ENCODE measurements around the gene PDE1C.

PDE1C gene

GRCh38 chr7:31887006-31887405 lies 183.2 kb downstream of the PDE1C start:
- no peak overlapping the region for H3K4me3 ChIP-seq (ENCODE audit: insufficient read depth, low read depth, low read length)
- 92 to 100% methylated on average over 1 to 2 of the region's 2 CpGs for WGBS, 2 experiments
- H3K27me3 ChIP-seq (ENCODE audit: control insufficient read depth, insufficient read depth, low read length, poor library complexity, severe bottlenecking) = no peaks in the 10 kb centered on the region
- H3K4me1 ChIP-seq (ENCODE audit: control insufficient read depth, insufficient read depth, low read length) = no peaks in the 10 kb centered on the region
- H3K36me3 ChIP-seq (ENCODE audit: control insufficient read depth, insufficient read depth, low read length) = no peaks in the 10 kb centered on the region
- H3K9me3 ChIP-seq (ENCODE audit: control insufficient read depth, low read length) = no peaks in the 10 kb centered on the region
- H3K27ac ChIP-seq (ENCODE audit: insufficient read depth, low read depth, low read length, poor library complexity, severe bottlenecking) = no peak overlapping the region

DNA sequence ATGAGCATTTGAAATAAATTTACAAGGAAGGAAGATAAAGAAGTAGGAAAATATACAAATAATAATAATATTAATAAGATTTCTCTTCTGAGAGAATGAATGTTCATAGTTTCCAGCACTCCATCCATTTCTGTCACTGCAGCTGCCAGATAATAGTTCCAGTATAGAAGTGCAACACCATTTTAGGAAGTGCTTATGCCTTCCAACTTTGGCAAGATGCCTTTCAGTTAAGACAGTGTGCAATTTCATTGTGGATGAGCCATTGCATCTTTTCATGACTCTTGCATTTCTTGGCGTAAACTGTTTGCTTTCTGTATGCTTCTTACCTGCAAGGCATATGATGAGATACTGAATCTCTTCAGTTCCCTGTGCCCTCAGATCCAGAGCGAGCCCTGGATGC lies 185.0 kb downstream of the PDE1C start:
- WGBS, 2 experiments = 100% methylated on average over 2 of the region's 2 CpGs
- no peaks in the 10 kb centered on the region for H3K27me3 ChIP-seq (ENCODE audit: control insufficient read depth, insufficient read depth, low read length, poor library complexity, severe bottlenecking)
- no peaks in the 10 kb centered on the region for H3K4me1 ChIP-seq (ENCODE audit: control insufficient read depth, insufficient read depth, low read length)
- no peak overlapping the region for H3K4me3 ChIP-seq (ENCODE audit: insufficient read depth, low read depth, low read length)
- H3K9me3 ChIP-seq (ENCODE audit: control insufficient read depth, low read length) = no peaks in the 10 kb centered on the region
- no peak overlapping the region for H3K27ac ChIP-seq (ENCODE audit: insufficient read depth, low read depth, low read length, poor library complexity, severe bottlenecking)
- no peaks in the 10 kb centered on the region for H3K36me3 ChIP-seq (ENCODE audit: control insufficient read depth, insufficient read depth, low read length)

DNA sequence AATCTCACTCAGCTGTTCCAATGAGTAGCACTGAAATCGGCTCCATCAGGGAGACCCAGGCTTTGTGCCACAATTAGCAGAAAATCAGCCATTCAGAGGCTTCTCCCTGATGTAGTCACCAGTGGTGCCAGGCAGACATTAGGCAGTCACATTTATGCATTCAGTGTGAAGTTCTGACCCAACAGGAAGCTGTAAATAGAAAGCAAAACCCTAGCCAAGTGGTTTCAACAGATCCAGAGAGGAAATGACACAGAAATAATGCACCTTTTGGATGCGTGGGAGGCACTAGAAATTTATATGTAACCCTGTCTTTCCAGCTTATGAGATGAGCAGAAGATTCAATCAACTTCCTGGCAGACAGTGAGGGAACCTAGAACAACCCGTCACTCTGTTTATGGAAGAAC lies 186.4 kb downstream of the PDE1C start:
- Histone ChIP-seq H3K27ac (ENCODE audit: insufficient read depth, low read depth, low read length, poor library complexity, severe bottlenecking) (no peak overlapping the region), H3K27me3 (ENCODE audit: control insufficient read depth, insufficient read depth, low read length, poor library complexity, severe bottlenecking) (no peaks in the 10 kb centered on the region), H3K4me3 (ENCODE audit: insufficient read depth, low read depth, low read length) (no peak overlapping the region), H3K9me3 (ENCODE audit: control insufficient read depth, low read length) (no peaks in the 10 kb centered on the region), H3K4me1 (ENCODE audit: control insufficient read depth, insufficient read depth, low read length) (no peaks in the 10 kb centered on the region), H3K36me3 (ENCODE audit: control insufficient read depth, insufficient read depth, low read length) (no peaks in the 10 kb centered on the region)
- 85 to 92% methylated on average over 3 of the region's 3 CpGs for WGBS, 2 experiments

DNA sequence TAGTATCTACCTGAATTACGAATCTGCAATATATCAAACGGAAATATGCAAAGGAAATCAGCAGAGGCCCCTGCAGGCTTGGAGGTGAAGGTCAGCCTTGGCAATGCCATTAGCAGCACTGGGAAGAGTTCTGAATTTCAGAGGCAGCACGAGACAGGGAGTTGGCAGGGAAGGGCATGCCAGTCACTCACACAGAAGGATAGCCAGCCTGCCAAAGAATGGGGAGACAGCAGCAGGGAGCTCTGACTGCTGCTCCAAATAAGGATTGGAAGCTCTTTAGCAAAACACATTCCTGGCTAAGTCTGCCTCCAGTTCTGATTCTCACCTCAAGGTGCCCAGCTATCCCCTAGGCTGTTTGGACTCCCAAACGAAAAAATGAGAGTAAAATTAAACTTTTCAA lies 188.0 kb downstream of the PDE1C start:
- no peaks in the 10 kb centered on the region for H3K4me1 ChIP-seq (ENCODE audit: control insufficient read depth, insufficient read depth, low read length)
- H3K27me3 ChIP-seq (ENCODE audit: control insufficient read depth, insufficient read depth, low read length, poor library complexity, severe bottlenecking) = no peaks in the 10 kb centered on the region
- 65% methylated on average over 4 of the region's 4 CpGs for WGBS, 2 experiments
- no peak overlapping the region for H3K4me3 ChIP-seq (ENCODE audit: insufficient read depth, low read depth, low read length)
- no peaks in the 10 kb centered on the region for H3K36me3 ChIP-seq (ENCODE audit: control insufficient read depth, insufficient read depth, low read length)
- no peak overlapping the region for H3K27ac ChIP-seq (ENCODE audit: insufficient read depth, low read depth, low read length, poor library complexity, severe bottlenecking)
- no peaks in the 10 kb centered on the region for H3K9me3 ChIP-seq (ENCODE audit: control insufficient read depth, low read length)

GRCh38 chr7:31878875-31879274 lies 191.3 kb downstream of the PDE1C start:
- Histone ChIP-seq H3K27ac (ENCODE audit: insufficient read depth, low read depth, low read length, poor library complexity, severe bottlenecking) (no peak overlapping the region), H3K9me3 (ENCODE audit: control insufficient read depth, low read length) (no peaks in the 10 kb centered on the region), H3K4me1 (ENCODE audit: control insufficient read depth, insufficient read depth, low read length) (no peaks in the 10 kb centered on the region), H3K4me3 (ENCODE audit: insufficient read depth, low read depth, low read length) (no peak overlapping the region), H3K36me3 (ENCODE audit: control insufficient read depth, insufficient read depth, low read length) (no peaks in the 10 kb centered on the region), H3K27me3 (ENCODE audit: control insufficient read depth, insufficient read depth, low read length, poor library complexity, severe bottlenecking) (no peaks in the 10 kb centered on the region)
- WGBS, 2 experiments = 90 to 94% methylated on average over 9 of the region's 9 CpGs

DNA sequence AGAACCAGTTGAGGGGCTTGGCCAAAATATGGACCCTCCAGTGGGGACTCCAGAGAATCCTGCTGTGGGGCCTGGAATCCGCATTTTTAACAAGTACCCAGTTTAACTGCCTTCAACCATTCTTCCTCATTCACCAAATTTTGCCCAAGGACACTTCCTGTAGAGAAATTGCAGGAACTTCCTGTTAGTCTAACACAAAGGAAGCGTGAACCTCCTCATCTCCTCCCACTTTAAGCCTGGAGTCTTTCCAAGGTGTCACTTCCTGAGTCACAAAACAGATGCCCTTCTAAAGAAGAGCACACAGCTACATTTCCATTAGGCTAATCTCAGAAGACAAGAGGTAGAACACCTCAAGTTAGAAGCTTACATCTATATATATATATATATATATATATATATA lies 194.8 kb downstream of the PDE1C start:
- Histone ChIP-seq H3K9me3 (ENCODE audit: control insufficient read depth, low read length) (no peaks in the 10 kb centered on the region), H3K4me3 (ENCODE audit: insufficient read depth, low read depth, low read length) (no peak overlapping the region), H3K4me1 (ENCODE audit: control insufficient read depth, insufficient read depth, low read length) (no peaks in the 10 kb centered on the region), H3K27me3 (ENCODE audit: control insufficient read depth, insufficient read depth, low read length, poor library complexity, severe bottlenecking) (no peaks in the 10 kb centered on the region), H3K36me3 (ENCODE audit: control insufficient read depth, insufficient read depth, low read length) (no peaks in the 10 kb centered on the region), H3K27ac (ENCODE audit: insufficient read depth, low read depth, low read length, poor library complexity, severe bottlenecking) (no peak overlapping the region)
- WGBS, 2 experiments = 90 to 91% methylated on average over 2 of the region's 2 CpGs

- Histone ChIP-seq H3K36me3 (ENCODE audit: control insufficient read depth, insufficient read depth, low read length) (no peaks in the 10 kb centered on the region), H3K4me1 (ENCODE audit: control insufficient read depth, insufficient read depth, low read length) (no peaks in the 10 kb centered on the region), H3K27ac (ENCODE audit: insufficient read depth, low read depth, low read length, poor library complexity, severe bottlenecking) (no peak overlapping the region), H3K9me3 (ENCODE audit: control insufficient read depth, low read length) (no peaks in the 10 kb centered on the region), H3K27me3 (ENCODE audit: control insufficient read depth, insufficient read depth, low read length, poor library complexity, severe bottlenecking) (no peaks in the 10 kb centered on the region), H3K4me3 (ENCODE audit: insufficient read depth, low read depth, low read length) (no peak overlapping the region)
- WGBS, 2 experiments = 93 to 98% methylated on average over 4 of the region's 4 CpGs
Observed at GRCh38 chr7:31874631-31875386, 195.4 kb downstream of the PDE1C start.

DNA sequence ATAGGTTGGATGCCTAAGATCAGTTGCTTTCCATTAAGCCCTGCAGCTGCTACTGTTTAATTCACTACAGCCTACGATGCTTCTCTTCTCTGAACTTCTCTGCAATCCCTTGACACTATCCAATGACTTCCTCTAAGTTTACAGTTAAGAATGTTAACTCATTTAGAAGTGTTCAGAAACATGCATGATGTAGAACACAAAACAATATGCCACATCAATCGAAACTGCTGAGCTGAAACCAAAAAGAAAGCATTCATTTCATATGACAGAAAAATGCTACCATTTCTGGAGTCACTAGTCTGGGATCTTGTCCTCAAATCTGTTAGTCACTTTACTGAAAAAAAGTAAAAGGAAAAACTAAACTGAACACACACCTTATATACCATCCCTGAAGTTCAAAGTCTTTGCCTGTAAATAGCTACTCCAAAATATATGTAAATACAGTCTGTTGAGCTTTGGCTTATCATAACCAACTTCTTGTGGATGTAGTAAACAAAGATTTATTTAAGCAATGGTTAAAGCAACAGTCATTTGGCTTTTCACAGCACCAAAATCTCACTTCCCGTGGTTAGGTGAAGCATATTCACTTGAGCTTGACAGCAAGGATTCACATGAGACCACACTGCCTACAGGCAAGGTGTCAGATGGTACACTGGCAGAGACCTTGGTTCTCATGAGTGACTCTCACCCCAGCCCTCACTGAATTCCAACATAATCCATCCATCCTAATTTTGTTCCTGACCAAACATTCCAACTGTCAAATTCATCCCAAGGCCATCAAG lies 196.2 kb downstream of the PDE1C start:
- WGBS, 2 experiments = 91 to 92% methylated on average over 3 of the region's 3 CpGs
- no peaks in the 10 kb centered on the region for H3K9me3 ChIP-seq (ENCODE audit: control insufficient read depth, low read length)
- H3K27ac ChIP-seq (ENCODE audit: insufficient read depth, low read depth, low read length, poor library complexity, severe bottlenecking) = no peak overlapping the region
- H3K4me1 ChIP-seq (ENCODE audit: control insufficient read depth, insufficient read depth, low read length) = no peaks in the 10 kb centered on the region
- H3K36me3 ChIP-seq (ENCODE audit: control insufficient read depth, insufficient read depth, low read length) = no peaks in the 10 kb centered on the region
- no peaks in the 10 kb centered on the region for H3K27me3 ChIP-seq (ENCODE audit: control insufficient read depth, insufficient read depth, low read length, poor library complexity, severe bottlenecking)
- H3K4me3 ChIP-seq (ENCODE audit: insufficient read depth, low read depth, low read length) = no peak overlapping the region

- Histone ChIP-seq H3K4me3 (ENCODE audit: insufficient read depth, low read depth, low read length) (no peak overlapping the region), H3K9me3 (ENCODE audit: control insufficient read depth, low read length) (no peaks in the 10 kb centered on the region), H3K4me1 (ENCODE audit: control insufficient read depth, insufficient read depth, low read length) (no peaks in the 10 kb centered on the region), H3K36me3 (ENCODE audit: control insufficient read depth, insufficient read depth, low read length) (no peaks in the 10 kb centered on the region), H3K27me3 (ENCODE audit: control insufficient read depth, insufficient read depth, low read length, poor library complexity, severe bottlenecking) (no peaks in the 10 kb centered on the region), H3K27ac (ENCODE audit: insufficient read depth, low read depth, low read length, poor library complexity, severe bottlenecking) (no peak overlapping the region)
- 95% methylated on average over 9 to 10 of the region's 10 CpGs for WGBS, 2 experiments
Observed at GRCh38 chr7:31872545-31873370, 197.4 kb downstream of the PDE1C start.

GRCh38 chr7:31864646-31865045 lies 205.6 kb downstream of the PDE1C start:
- H3K27ac ChIP-seq (ENCODE audit: insufficient read depth, low read depth, low read length, poor library complexity, severe bottlenecking) = no peak overlapping the region
- H3K4me1 ChIP-seq (ENCODE audit: control insufficient read depth, insufficient read depth, low read length) = no peaks in the 10 kb centered on the region
- 95 to 97% methylated on average over 5 to 6 of the region's 6 CpGs for WGBS, 2 experiments
- no peaks in the 10 kb centered on the region for H3K36me3 ChIP-seq (ENCODE audit: control insufficient read depth, insufficient read depth, low read length)
- no peaks in the 10 kb centered on the region for H3K27me3 ChIP-seq (ENCODE audit: control insufficient read depth, insufficient read depth, low read length, poor library complexity, severe bottlenecking)
- no peak overlapping the region for H3K4me3 ChIP-seq (ENCODE audit: insufficient read depth, low read depth, low read length)
- no peaks in the 10 kb centered on the region for H3K9me3 ChIP-seq (ENCODE audit: control insufficient read depth, low read length)

Measured in ectodermal cell (in vitro differentiated cells).